ENCODE results near the gene KXD1.

The KXD1 gene

DNA sequence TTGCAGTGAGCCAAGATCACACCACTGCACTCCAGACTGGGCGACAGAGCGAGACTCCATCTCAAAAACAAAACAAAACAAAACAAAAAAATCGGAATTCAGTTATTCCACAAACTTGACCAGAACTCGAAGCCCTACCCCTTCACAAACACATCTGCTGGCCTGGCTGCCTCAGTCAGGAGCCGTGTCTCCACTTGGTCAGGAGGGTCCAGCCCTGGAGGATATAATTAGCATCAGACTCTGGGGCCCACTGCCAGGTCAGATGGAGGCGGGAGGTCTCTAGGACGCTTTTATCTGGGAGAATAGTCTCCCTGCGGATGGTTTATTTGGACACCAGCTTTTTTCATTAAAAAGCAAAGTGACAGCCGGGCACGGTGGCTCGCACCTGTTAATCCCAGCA, 43.8 kb upstream of the KXD1 start:
- Histone ChIP-seq H2AFZ (ENCODE audit: low read depth, low read length, severe bottlenecking) (no peak overlapping the region), H3K27me3 (ENCODE audit: low read length) (no peaks in the 10 kb centered on the region), H3K36me3 (ENCODE audit: low read length) (no peaks in the 10 kb centered on the region), H3K4me2 (ENCODE audit: low read depth, low read length, poor library complexity, severe bottlenecking) (no peak overlapping the region), H3K9me2 (replicated peaks; ENCODE audit: insufficient read depth, low read length) (no peaks in the 10 kb centered on the region), H4K20me1 (ENCODE audit: low read depth, low read length) (no peaks in the 10 kb centered on the region), H3K27ac (ENCODE audit: low read depth, low read length) (no peak overlapping the region), H3K79me2 (ENCODE audit: insufficient read depth, low read length) (peaks cover 96% of the 10 kb centered on the region), H3K4me3 (ENCODE audit: insufficient read depth, low read length, poor library complexity, severe bottlenecking) (no peak overlapping the region), H3K9ac (ENCODE audit: low read length) (no peak overlapping the region), H3F3A (ENCODE audit: insufficient read depth) (no peaks in the 10 kb centered on the region), H3K9me3 (ENCODE audit: insufficient read depth, low read length) (no peaks in the 10 kb centered on the region)
- TF ChIP-seq EZH2phosphoT487 (conservative IDR thresholded peaks at IDR 0.05; ENCODE audit: low read length), result no peak
- no peak for TF ChIP-seq CTCF (IDR thresholded peaks at IDR 0.05; ENCODE audit: insufficient read depth, low read length, poor library complexity, severe bottlenecking)

DNA sequence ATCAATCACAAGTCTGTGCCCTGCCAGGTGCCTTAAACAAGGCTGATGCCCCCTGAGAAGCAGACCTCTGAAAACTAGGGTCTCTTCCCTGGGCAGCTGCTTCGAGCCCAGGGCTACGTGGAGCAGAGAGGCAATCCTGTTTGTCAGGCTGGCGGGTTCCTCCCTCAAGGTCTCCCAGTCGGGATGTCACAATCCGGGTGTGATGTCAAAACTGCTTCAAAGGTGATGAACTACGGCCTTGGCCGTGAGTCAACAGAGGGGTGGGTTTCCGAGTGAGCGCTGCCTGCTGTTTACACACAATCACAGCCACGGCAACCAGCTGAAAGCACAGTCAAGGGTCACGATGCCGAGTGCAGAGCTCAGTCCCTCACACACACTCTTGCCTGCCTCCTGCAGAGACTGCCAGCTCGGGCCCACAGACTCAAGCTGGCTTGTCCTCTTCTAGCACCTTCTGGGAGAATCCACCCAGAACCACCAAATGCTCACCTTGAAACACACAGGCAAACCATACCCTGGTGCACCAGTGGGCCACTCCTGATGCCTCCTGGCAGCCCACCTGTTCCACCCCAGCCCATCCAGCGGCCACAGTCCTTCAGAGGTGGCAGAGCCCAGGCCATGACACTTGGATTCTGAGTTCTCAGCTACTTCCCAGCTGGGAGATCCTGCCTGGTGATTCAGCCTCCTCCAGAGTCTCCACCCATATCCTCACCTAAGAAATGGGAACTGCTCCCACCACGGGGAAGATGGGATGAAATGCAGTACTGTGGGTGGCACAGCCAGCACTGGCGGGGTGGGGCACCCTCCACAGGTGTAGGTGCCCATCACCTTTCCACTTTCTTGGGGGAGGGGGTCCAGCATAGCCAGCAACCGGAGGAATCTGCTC, 42.6 kb upstream of the KXD1 start:
- Histone ChIP-seq H3K27ac (ENCODE audit: low read depth, low read length) (no peak overlapping the region), H3K4me2 (ENCODE audit: low read depth, low read length, poor library complexity, severe bottlenecking) (no peak overlapping the region), H3K79me2 (ENCODE audit: insufficient read depth, low read length) (peaks cover 96% of the 10 kb centered on the region), H2AFZ (ENCODE audit: low read depth, low read length, severe bottlenecking) (no peak overlapping the region), H3K9me2 (replicated peaks; ENCODE audit: insufficient read depth, low read length) (no peaks in the 10 kb centered on the region), H3K36me3 (ENCODE audit: low read length) (no peaks in the 10 kb centered on the region), H3K27me3 (ENCODE audit: low read length) (no peaks in the 10 kb centered on the region), H4K20me1 (ENCODE audit: low read depth, low read length) (no peaks in the 10 kb centered on the region), H3F3A (ENCODE audit: insufficient read depth) (no peaks in the 10 kb centered on the region), H3K9ac (ENCODE audit: low read length) (no peak overlapping the region), H3K9me3 (ENCODE audit: insufficient read depth, low read length) (no peaks in the 10 kb centered on the region), H3K4me3 (ENCODE audit: insufficient read depth, low read length, poor library complexity, severe bottlenecking) (no peak overlapping the region)
- no peak for TF ChIP-seq EZH2phosphoT487 (conservative IDR thresholded peaks at IDR 0.05; ENCODE audit: low read length)
- TF ChIP-seq CTCF (IDR thresholded peaks at IDR 0.05; ENCODE audit: insufficient read depth, low read length, poor library complexity, severe bottlenecking), result no peak

- Histone ChIP-seq H3K4me2 (ENCODE audit: low read depth, low read length, poor library complexity, severe bottlenecking) (no peak overlapping the region), H3K36me3 (ENCODE audit: low read length) (no peaks in the 10 kb centered on the region), H3K9ac (ENCODE audit: low read length) (no peak overlapping the region), H3K27me3 (ENCODE audit: low read length) (no peaks in the 10 kb centered on the region), H3K9me2 (replicated peaks; ENCODE audit: insufficient read depth, low read length) (no peaks in the 10 kb centered on the region), H3F3A (ENCODE audit: insufficient read depth) (no peaks in the 10 kb centered on the region), H2AFZ (ENCODE audit: low read depth, low read length, severe bottlenecking) (no peak overlapping the region), H3K79me2 (ENCODE audit: insufficient read depth, low read length) (peaks cover 98% of the 10 kb centered on the region), H3K27ac (ENCODE audit: low read depth, low read length) (no peak overlapping the region), H4K20me1 (ENCODE audit: low read depth, low read length) (no peaks in the 10 kb centered on the region), H3K9me3 (ENCODE audit: insufficient read depth, low read length) (no peaks in the 10 kb centered on the region), H3K4me3 (ENCODE audit: insufficient read depth, low read length, poor library complexity, severe bottlenecking) (no peak overlapping the region)
- no peak for TF ChIP-seq EZH2phosphoT487 (conservative IDR thresholded peaks at IDR 0.05; ENCODE audit: low read length)
- no peak for TF ChIP-seq CTCF (IDR thresholded peaks at IDR 0.05; ENCODE audit: insufficient read depth, low read length, poor library complexity, severe bottlenecking)
Measured at GRCh38 chr19:18515959-18516358, 41.7 kb upstream of the KXD1 start.

Data from SU-DHL-6 (cell line).